Measurements from ENCODE around the gene KRTAP1-3. TPM values are rescaled to one million over a fixed set of nuclear protein-coding genes. Genes with fewer than 3 reads are reported as not detected.
A peak's percentile ranks its signal among the peaks of the same experiment; 100 is the strongest.

KRTAP1-3 gene
- polyA plus RNA-seq, 1 donor (not counting 4 experiments of a cell fraction or from before 2014, with no cell fraction given), result not detected

DNA sequence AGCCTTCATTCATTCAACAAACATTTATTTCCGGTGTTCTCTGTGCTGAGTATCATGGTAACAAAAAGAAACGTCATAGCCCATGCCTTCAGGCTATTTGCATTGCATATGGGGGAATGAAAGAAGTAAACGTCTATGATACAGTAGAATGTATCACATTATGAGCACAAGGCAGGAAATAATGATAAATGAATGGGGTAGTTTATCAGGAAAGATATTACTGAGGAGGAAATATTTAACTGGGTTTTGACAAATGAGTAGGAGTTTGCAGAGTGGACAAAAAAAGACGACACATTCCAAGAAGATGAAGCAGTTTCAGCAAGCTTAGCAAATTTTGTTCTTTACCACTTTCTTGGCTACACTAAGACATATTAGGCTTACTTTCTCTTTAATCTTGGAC, 48.0 kb upstream of the KRTAP1-3 start:
- no peaks in the 10 kb centered on the region for H3K9me1 ChIP-seq (ENCODE audit: control insufficient read depth, extremely low read depth, insufficient read depth, low read length)
- H3K79me2 ChIP-seq (ENCODE audit: control insufficient read depth, insufficient read depth, low read length), result no peaks in the 10 kb centered on the region
- no peaks in the 10 kb centered on the region for H3K27me3 ChIP-seq (ENCODE audit: control insufficient read depth, extremely low read depth, insufficient read depth, low read length)
- H2AFZ ChIP-seq (ENCODE audit: control insufficient read depth, low read length), result no peak overlapping the region
- H3K4me3 ChIP-seq (ENCODE audit: control insufficient read depth in 2 of 3, extremely low read depth in 1 of 3, insufficient read depth in 2 of 3, low read depth in 1 of 3, low read length in 3 of 3), result no peak overlapping the region
- no peak for TF ChIP-seq CTCF (optimal IDR thresholded peaks at IDR 0.05 in 1 of 3, IDR thresholded peaks at IDR 0.05 in 1 of 3, conservative IDR thresholded peaks at IDR 0.05 in 1 of 3; ENCODE audit: extremely low read depth in 1 of 3, insufficient read depth in 2 of 3, low read length in 3 of 3)
- no peak for TF ChIP-seq EZH2 (IDR thresholded peaks at IDR 0.05; ENCODE audit: low read length)
- H3K36me3 ChIP-seq (ENCODE audit: control insufficient read depth in 2 of 2, extremely low read depth in 1 of 2, insufficient read depth in 2 of 2, low read length in 2 of 2), result no peaks in the 10 kb centered on the region
- peak overlapping the region; percentile 34 for H3K27ac ChIP-seq (ENCODE audit: control insufficient read depth, insufficient read depth, low read length)
- dilution Hi-C loops (cut with MboI; ENCODE audit: extremely low pct_ligation_motif_present, low sequenced_read_pairs), result no loop called here
- H3K9me3 ChIP-seq (ENCODE audit: control insufficient read depth, low read depth, low read length), result no peaks in the 10 kb centered on the region
- DNase-seq (ENCODE audit: low read depth, low spot score) (no peak), FAIRE-seq (peak; percentile 66)
- H3K4me2 ChIP-seq (ENCODE audit: control insufficient read depth, extremely low read depth, insufficient read depth, low read depth, low read length), result peak overlapping the region; percentile 14
- no peaks in the 10 kb centered on the region for H4K20me1 ChIP-seq (ENCODE audit: control insufficient read depth, extremely low read depth, insufficient read depth, low read length)
- H3K4me1 ChIP-seq (ENCODE audit: control insufficient read depth, extremely low read depth, insufficient read depth, low read length), result peaks cover 15% of the 10 kb centered on the region
- no peak overlapping the region for H3K9ac ChIP-seq (ENCODE audit: control insufficient read depth, extremely low read depth, insufficient read depth, low read length)

- Histone ChIP-seq H3K36me3 (ENCODE audit: control insufficient read depth in 2 of 2, extremely low read depth in 1 of 2, insufficient read depth in 2 of 2, low read length in 2 of 2) (no peaks in the 10 kb centered on the region), H3K9me3 (ENCODE audit: control insufficient read depth, low read depth, low read length) (no peaks in the 10 kb centered on the region), H3K27ac (ENCODE audit: control insufficient read depth, insufficient read depth, low read length) (no peak overlapping the region), H4K20me1 (ENCODE audit: control insufficient read depth, extremely low read depth, insufficient read depth, low read length) (no peaks in the 10 kb centered on the region), H3K4me2 (ENCODE audit: control insufficient read depth, extremely low read depth, insufficient read depth, low read depth, low read length) (no peak overlapping the region), H3K27me3 (ENCODE audit: control insufficient read depth, extremely low read depth, insufficient read depth, low read length) (no peaks in the 10 kb centered on the region), H3K9ac (ENCODE audit: control insufficient read depth, extremely low read depth, insufficient read depth, low read length) (no peak overlapping the region), H3K4me3 (ENCODE audit: control insufficient read depth in 2 of 3, extremely low read depth in 1 of 3, insufficient read depth in 2 of 3, low read depth in 1 of 3, low read length in 3 of 3) (no peak overlapping the region), H3K9me1 (ENCODE audit: control insufficient read depth, extremely low read depth, insufficient read depth, low read length) (no peaks in the 10 kb centered on the region), H3K4me1 (ENCODE audit: control insufficient read depth, extremely low read depth, insufficient read depth, low read length) (no peaks in the 10 kb centered on the region), H3K79me2 (ENCODE audit: control insufficient read depth, insufficient read depth, low read length) (no peaks in the 10 kb centered on the region), H2AFZ (ENCODE audit: control insufficient read depth, low read length) (no peak overlapping the region)
- dilution Hi-C loops (cut with MboI; ENCODE audit: extremely low pct_ligation_motif_present, low sequenced_read_pairs), result no loop called here
- FAIRE-seq (no peak), DNase-seq (ENCODE audit: low read depth, low spot score) (no peak)
- TF ChIP-seq CTCF (optimal IDR thresholded peaks at IDR 0.05 in 1 of 3, IDR thresholded peaks at IDR 0.05 in 1 of 3, conservative IDR thresholded peaks at IDR 0.05 in 1 of 3; ENCODE audit: extremely low read depth in 1 of 3, insufficient read depth in 2 of 3, low read length in 3 of 3) (no peak), EZH2 (IDR thresholded peaks at IDR 0.05; ENCODE audit: low read length) (no peak)
Observed at GRCh38 chr17:41076788-41077187, 42.1 kb upstream of the KRTAP1-3 start.

All from keratinocyte (primary cell).